A673 (cell line): ENCODE measurements around the gene MAP2K6. TPM values are rescaled to one million over a fixed set of nuclear protein-coding genes. Genes with fewer than 3 reads are reported as not detected.

ENCODE experiments used
- BruUV-seq: library from RNA; stranded (reverse); fragments of 400-500 nt; replicated peaks from 2 replicates; lab custom pipeline; 2021; lab: Mats Ljungman, UMichigan
- CTCF ChIA-PET: fragments of 300-600 bp; sonication (Branson Sonifier 250); formaldehyde crosslinking; loops from one replicate; lab custom pipeline; 2022; ENCODE audit warnings: antibody characterized with exemption; lab: Charles Lee
- POLR2A ChIA-PET: fragments of 300-600 bp; sonication (Branson Sonifier 250); formaldehyde crosslinking; loops from one replicate; lab custom pipeline; 2022; ENCODE audit warnings: antibody characterized with exemption; ENCODE audit not compliant: low non-redundant PET; lab: Charles Lee
- DNase-seq: peaks from one replicate; pipeline ENCODE4 v3.0.0-alpha.2; 2015; ENCODE audit warnings: low spot score
- H3K27ac ChIP-seq: fragments of 200-600 bp; sonication (generic); 2 replicates; pipeline ENCODE4 v1.5.1; 2016; ENCODE audit warnings: mixed run types, low read depth, mild to moderate bottlenecking, mixed read lengths, antibody characterized with exemption, low read length; ENCODE audit not compliant: poor library complexity, severe bottlenecking
- H3K27me3 ChIP-seq: fragments of 200-600 bp; sonication (generic); replicated peaks from 2 replicates; pipeline ENCODE4 v1.6.1; 2017; ENCODE audit warnings: mixed run types, low read depth, mild to moderate bottlenecking, mixed read lengths, antibody characterized with exemption, low read length; ENCODE audit not compliant: insufficient read depth, poor library complexity
- H3K36me3 ChIP-seq: fragments of 200-600 bp; sonication (generic); 2 replicates; pipeline ENCODE4 v1.6.1; 2016; ENCODE audit warnings: mixed run types, mild to moderate bottlenecking, mixed read lengths, antibody characterized with exemption, low read length; ENCODE audit not compliant: insufficient read depth, poor library complexity, severe bottlenecking
- H3K4me1 ChIP-seq: fragments of 200-600 bp; sonication (generic); 2 replicates; pipeline ENCODE4 v1.6.1; 2017; ENCODE audit warnings: mixed run types, mild to moderate bottlenecking, mixed read lengths, antibody characterized with exemption, low read length; ENCODE audit not compliant: insufficient read depth, poor library complexity, severe bottlenecking
- H3K4me3 ChIP-seq: fragments of 200-600 bp; sonication (generic); 2 replicates; pipeline ENCODE4 v1.5.1; 2016; ENCODE audit warnings: low read depth, mixed run types, mild to moderate bottlenecking, mixed read lengths, low read length; ENCODE audit not compliant: poor library complexity, severe bottlenecking
- H3K9me3 ChIP-seq: fragments of 200-600 bp; sonication (generic); 2 replicates; pipeline ENCODE4 v1.6.1; 2016; ENCODE audit warnings: mixed run types, low read depth, mild to moderate bottlenecking, mixed read lengths, antibody characterized with exemption, low read length; ENCODE audit not compliant: poor library complexity, severe bottlenecking
- EZH2 ChIP-seq: fragments of 200-600 bp; sonication (generic); IDR thresholded peaks from 2 replicates; pipeline ENCODE4 v1.6.1; 2017; ENCODE audit warnings: borderline replicate concordance, low read depth, mild to moderate bottlenecking, mixed read lengths, antibody characterized with exemption, low read length; ENCODE audit not compliant: poor library complexity, severe bottlenecking
- intact Hi-C: fragments of 100-400 bp; cut with micrococcal nuclease; formaldehyde crosslinking; loops from one replicate; pipeline ENCODE4 v1.10.0; 2022; ENCODE audit not compliant: unreplicated experiment
- total RNA-seq: library from RNA; stranded (reverse); gene quantifications from 2 replicates; pipeline ENCODE4 v1.2.3, GENCODE V29; 2021
- TF ChIP-seq, protein P1 (sequence below): fragments of 300-800, 200-600 bp; sonication (generic); conservative IDR thresholded peaks from 2 replicates; pipeline ENCODE4 v1.5.1; 2017; ENCODE audit warnings: low read depth, mild to moderate bottlenecking, antibody characterized with exemption, low read length, moderate library complexity, mixed read lengths

Gene MAP2K6
- total RNA-seq, 1 experiment from 2014 or later, result 14.1 TPM

GRCh38 chr17:69445132-69445531, 30.6 kb downstream of the MAP2K6 start:
- BruUV-seq, result no TSS peak
- CTCF ChIA-PET, result no interaction called here
- intact Hi-C loops, result no loop called here

DNA sequence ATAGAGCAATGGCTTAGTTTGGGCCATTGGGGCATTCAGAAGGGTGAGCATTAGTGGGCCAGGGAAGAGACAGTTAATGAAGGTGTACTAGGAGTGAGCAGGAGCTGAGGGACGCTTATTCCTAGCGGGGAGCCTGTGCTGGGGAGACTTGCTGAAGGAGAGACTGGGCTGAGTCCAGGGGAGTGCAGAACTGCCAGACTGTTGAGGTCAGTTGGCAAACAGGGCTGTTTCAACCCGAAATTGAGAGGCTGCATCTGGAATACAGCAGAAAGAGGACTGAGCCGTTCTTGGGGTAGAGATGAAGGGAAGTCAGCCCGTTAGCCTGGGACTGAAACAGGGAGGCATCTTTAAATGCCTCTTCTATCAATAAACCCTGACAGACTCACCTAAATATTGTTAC, 33.2 kb downstream of the MAP2K6 start:
- DNase-seq, result no peak
- BruUV-seq, result no TSS peak
- no peaks in the 10 kb centered on the region for H3K4me1 ChIP-seq
- no peaks in the 10 kb centered on the region for H3K9me3 ChIP-seq
- H3K27ac ChIP-seq, result no peak overlapping the region
- no peaks in the 10 kb centered on the region for H3K27me3 ChIP-seq
- no peak for TF ChIP-seq EZH2
- TF ChIP-seq, protein P1, sequence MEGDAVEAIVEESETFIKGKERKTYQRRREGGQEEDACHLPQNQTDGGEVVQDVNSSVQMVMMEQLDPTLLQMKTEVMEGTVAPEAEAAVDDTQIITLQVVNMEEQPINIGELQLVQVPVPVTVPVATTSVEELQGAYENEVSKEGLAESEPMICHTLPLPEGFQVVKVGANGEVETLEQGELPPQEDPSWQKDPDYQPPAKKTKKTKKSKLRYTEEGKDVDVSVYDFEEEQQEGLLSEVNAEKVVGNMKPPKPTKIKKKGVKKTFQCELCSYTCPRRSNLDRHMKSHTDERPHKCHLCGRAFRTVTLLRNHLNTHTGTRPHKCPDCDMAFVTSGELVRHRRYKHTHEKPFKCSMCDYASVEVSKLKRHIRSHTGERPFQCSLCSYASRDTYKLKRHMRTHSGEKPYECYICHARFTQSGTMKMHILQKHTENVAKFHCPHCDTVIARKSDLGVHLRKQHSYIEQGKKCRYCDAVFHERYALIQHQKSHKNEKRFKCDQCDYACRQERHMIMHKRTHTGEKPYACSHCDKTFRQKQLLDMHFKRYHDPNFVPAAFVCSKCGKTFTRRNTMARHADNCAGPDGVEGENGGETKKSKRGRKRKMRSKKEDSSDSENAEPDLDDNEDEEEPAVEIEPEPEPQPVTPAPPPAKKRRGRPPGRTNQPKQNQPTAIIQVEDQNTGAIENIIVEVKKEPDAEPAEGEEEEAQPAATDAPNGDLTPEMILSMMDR, result no peak
- H3K36me3 ChIP-seq, result no peaks in the 10 kb centered on the region
- ChIA-PET POLR2A (no interaction called here), CTCF (no interaction called here)
- intact Hi-C loops, result no loop called here
- H3K4me3 ChIP-seq, result no peak overlapping the region

More at GRCh38 chr17:69445132-69445531, 30.6 kb downstream of the MAP2K6 start:
- no peaks in the 10 kb centered on the region for H3K4me1 ChIP-seq
- H3K27ac ChIP-seq, result no peak overlapping the region
- no peaks in the 10 kb centered on the region for H3K36me3 ChIP-seq
- POLR2A ChIA-PET, result no interaction called here
- no peaks in the 10 kb centered on the region for H3K9me3 ChIP-seq
- no peaks in the 10 kb centered on the region for H3K27me3 ChIP-seq
- no peak overlapping the region for H3K4me3 ChIP-seq
- DNase-seq, result no peak
- TF ChIP-seq EZH2, result no peak
- TF ChIP-seq, protein P1, result no peak

GRCh38 chr17:69448431-69449102, 34.1 kb downstream of the MAP2K6 start:
- no peaks in the 10 kb centered on the region for H3K36me3 ChIP-seq
- no peak overlapping the region for H3K4me3 ChIP-seq
- no TSS peak for BruUV-seq
- DNase-seq, result no peak
- no peaks in the 10 kb centered on the region for H3K4me1 ChIP-seq
- H3K27ac ChIP-seq, result no peak overlapping the region
- TF ChIP-seq EZH2, result no peak
- TF ChIP-seq, protein P1, result no peak
- intact Hi-C loops, result no loop called here
- H3K27me3 ChIP-seq, result no peaks in the 10 kb centered on the region
- ChIA-PET CTCF (no interaction called here), POLR2A (no interaction called here)
- H3K9me3 ChIP-seq, result no peaks in the 10 kb centered on the region
